Myocyte (in vitro differentiated cells): Measurements from ENCODE around the gene NUAK2. TPM values are rescaled to one million over a fixed set of nuclear protein-coding genes. Genes with fewer than 3 reads are reported as not detected.

Experiments
- DNase-seq: peaks from one replicate; pipeline ENCODE4 v3.0.0-alpha.2; 2012; ENCODE audit warnings: low read depth
- total RNA-seq: library from RNA; depleted of rRNA; stranded (reverse); fragments of >200 nt; gene quantifications from 2 replicates; pipeline ENCODE4 v1.2.3, GENCODE V29; 2014

NUAK2 gene
- total RNA-seq, 1 donor from 2014 or later, result 0.70 TPM

DNA sequence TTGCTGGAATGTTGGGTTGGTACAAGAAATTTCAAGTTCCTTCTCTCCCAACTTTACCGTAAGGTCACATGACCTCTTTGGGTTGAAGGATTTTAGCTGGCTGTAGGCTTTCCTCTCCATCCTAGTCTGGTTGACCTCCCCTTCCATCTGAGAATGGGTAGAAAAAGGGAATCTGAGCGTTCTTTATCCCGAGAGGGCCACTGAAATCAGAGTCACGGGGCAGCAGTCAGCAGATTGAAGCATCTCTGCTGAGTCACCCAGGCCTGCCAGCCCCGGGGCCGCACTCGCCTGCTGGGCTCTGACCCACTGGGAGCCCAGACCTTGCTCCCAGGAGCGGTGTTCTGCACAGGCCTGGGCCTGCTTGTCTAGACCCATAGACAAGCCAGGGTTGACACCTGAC, 62.8 kb downstream of the NUAK2 start:
- DNase-seq, result peak; percentile 80

DNA sequence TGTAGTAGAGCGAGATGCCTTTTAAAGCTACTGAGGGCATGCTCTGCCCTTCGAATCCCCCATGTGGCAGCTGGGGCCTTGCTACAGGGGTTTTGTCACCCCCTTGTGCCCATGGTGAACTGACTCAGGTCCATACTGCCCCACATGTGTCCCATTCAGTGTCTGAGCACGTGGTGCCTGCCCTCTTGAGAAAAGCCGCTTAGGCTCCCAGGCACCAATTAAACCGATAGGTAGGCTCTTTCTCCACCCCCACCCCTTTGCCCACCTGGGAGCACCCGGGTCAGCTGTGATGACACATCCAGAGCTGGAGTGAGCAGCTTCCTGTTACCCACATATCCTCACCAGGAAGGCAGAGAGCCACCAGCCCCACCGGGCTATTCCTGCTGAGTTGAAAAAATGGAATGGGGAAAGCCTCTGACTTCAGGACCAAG, 63.3 kb downstream of the NUAK2 start:
- DNase-seq, result no peak

DNA sequence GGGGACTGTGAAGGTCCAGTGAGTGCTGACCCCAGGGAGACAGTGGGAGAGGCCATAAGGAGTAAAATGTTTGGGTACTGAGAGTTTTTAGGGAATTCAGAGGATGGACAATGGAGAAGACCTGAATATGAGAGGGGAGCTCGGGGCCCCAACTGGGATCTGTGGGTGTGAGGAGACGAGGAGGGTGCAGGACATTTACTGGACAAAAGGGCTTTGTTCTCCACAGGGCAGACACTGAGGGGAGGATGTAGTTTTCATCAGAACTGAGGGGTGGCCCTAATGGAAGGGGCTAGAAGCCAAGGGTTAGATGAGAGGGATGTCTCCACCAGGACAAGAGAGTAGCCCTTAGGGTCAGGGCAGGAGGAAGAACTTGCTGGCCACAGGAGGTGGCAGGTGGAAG, 63.8 kb downstream of the NUAK2 start:
- no peak for DNase-seq

DNA sequence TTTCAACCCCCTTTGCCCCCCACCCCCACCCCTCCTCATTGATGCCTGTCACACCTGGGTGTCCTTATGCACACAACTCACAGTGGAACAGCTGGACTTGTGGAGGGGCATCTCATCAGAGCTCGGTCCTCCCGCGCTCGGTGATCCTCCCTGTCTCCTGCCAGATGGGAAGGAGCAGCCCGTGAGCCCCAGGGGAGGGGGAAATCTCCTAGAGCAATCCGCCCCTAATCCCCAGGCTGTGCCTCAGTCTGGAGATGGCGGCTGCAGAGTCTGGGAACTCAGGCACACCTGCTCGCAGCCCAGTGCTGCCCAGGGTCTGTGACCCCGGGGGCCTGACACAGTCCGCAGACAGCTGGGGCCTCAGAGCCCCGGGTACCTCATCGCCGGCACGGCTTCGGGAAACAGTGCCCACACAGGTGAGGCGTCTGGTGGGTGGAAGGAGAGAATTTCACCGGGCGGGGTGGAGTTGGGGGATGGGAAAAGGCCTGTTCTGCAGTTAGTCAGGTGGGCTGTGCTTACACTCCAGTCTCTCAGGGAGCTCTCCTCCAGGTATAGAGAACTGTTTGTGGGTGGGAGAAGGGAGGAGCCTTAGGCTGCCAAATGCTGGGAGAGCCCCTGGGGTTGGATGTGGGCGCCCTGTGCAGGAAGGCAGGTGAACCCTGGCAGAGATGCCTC, 64.5 kb downstream of the NUAK2 start:
- DNase-seq, result no peak

DNA sequence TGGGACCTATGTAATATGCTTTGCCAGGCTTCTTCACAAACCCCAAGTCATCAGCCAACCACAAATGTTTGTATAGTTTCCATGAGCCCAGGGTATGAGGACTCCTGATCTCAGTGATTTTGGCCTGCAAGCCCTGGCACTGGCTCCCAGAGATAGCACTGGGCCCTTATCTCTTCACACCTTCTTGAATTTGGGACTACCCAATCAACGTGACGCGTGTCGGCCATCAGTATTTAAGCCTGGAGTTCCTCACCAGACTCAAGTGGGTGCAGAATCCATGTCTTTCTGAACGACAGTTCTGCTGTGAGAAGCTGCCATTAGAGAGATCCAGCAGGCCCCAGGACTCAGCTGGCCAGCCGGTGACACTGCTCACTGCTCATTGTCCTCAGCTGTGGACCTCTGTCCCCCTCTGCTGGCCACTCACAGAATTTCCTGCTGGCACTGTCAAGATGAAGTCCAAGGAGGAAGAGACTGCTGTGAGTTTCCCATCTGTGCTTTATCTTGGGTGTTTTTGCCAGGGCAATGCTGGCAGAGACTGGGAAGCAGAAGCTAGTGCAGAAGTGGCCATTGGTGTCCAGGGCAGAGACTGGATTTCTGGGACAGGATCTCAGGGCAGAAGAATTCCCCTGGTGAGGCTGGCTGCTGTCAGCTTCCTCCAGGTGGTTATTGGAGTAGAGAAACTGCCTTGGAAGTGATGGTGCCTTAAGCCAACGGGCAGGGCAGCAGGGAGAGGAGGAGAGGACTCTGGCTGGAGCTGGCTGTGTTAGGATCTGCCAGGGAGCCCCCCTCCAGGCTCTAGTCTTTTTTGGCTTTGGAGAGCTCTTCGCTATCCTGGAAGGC, 65.4 kb downstream of the NUAK2 start:
- peak; percentile 91 for DNase-seq

Other genes with a start within 250 kb of the NUAK2 start
- gene TMEM81, start 237.3 kb downstream of the NUAK2 start, total RNA-seq, result 2.3 and 2.5 TPM in 2 replicates
- 12.6 and 17.9 TPM in 2 replicates for gene RBBP5, start 199.8 kb downstream of the NUAK2 start, total RNA-seq
- gene DSTYK, start 110.0 kb downstream of the NUAK2 start, total RNA-seq, result 8.4 and 11.6 TPM in 2 replicates
- gene TMCC2, start 93.8 kb downstream of the NUAK2 start, total RNA-seq, result 15.0 and 24.0 TPM in 2 replicates
- not detected in 2 replicates for gene KLHDC8A, start 35.2 kb upstream of the NUAK2 start, total RNA-seq
- gene LEMD1, start 100.3 kb upstream of the NUAK2 start, total RNA-seq, result not detected in 2 replicates
- not detected in 2 replicates for gene BLACAT1, start 134.3 kb upstream of the NUAK2 start, total RNA-seq
- 33.3 and 50.5 TPM in 2 replicates for gene CDK18, start 182.9 kb upstream of the NUAK2 start, total RNA-seq